NK-92 (cell line): ENCODE measurements around the gene FBLN2.

ENCODE experiments used
- DNase-seq: peaks from one replicate; lab custom pipeline; 2025; ENCODE audit not compliant: unreplicated experiment; lab: John Stamatoyannopoulos, UW

Gene FBLN2

GRCh38 chr3:13530241-13531009 is 18.5 kb upstream of the FBLN2 start:
- no peak for DNase-seq

GRCh38 chr3:13532085-13532484 is 16.8 kb upstream of the FBLN2 start:
- no peak for DNase-seq

- no peak for DNase-seq
Observed at GRCh38 chr3:13532631-13533030, 16.3 kb upstream of the FBLN2 start.

- DNase-seq: no peak
Observed at GRCh38 chr3:13533885-13534301, 15.0 kb upstream of the FBLN2 start.

DNA sequence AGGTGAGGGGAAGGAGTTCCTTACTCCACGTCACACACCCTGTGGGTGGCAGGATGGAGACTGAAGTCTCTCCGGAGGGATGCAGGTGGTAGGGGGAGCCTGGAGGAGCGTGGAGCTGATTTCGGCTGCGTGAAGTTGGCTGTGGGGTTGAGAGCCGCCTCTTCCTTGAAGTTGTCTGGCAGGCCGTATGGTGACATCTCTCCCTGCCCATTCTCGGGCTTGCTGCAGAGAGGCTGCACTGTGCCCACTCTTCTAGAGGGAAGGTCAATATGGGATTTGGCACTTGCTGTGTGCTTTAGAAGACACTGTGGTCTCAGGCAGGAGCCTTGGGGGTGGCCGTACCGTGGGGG is 13.4 kb upstream of the FBLN2 start:
- DNase-seq: no peak

- DNase-seq: no peak
Observed at GRCh38 chr3:13535905-13536304, 13.0 kb upstream of the FBLN2 start.

GRCh38 chr3:13536432-13536831 is 12.5 kb upstream of the FBLN2 start:
- DNase-seq: no peak

- no peak for DNase-seq
Observed at GRCh38 chr3:13536832-13537231, 12.1 kb upstream of the FBLN2 start.

DNA sequence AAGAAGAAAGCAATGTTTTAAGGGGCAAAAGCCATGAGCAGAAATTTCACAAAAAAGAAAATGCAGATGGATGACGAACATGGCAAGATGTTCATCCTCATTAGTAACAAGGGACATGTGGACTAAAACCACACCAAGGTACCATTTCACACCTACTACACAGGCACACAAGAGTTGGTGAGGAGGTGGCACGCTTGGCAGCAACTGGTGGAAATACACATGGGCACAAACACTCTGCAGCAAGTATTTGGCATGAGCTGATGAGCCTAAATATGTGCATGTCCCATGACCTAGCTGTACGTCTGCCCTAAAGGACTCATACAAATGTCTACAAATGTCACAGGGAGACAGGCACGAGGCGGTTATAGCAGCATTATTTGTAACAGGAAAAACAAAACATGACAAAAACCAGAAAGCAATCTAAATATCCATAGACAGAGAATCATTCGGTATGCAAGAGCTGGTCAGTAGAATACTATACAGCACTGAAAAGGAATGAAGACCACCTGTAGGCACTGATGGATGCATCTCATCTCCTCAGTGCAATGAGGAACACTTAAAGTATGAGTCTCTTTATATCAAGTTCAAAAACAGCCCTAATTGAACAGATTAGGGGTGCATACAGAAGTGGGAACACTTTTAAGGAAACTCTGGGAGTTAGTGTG is 11.5 kb upstream of the FBLN2 start:
- DNase-seq: no peak

GRCh38 chr3:13537909-13538296 is 11.0 kb upstream of the FBLN2 start:
- DNase-seq: no peak

DNA sequence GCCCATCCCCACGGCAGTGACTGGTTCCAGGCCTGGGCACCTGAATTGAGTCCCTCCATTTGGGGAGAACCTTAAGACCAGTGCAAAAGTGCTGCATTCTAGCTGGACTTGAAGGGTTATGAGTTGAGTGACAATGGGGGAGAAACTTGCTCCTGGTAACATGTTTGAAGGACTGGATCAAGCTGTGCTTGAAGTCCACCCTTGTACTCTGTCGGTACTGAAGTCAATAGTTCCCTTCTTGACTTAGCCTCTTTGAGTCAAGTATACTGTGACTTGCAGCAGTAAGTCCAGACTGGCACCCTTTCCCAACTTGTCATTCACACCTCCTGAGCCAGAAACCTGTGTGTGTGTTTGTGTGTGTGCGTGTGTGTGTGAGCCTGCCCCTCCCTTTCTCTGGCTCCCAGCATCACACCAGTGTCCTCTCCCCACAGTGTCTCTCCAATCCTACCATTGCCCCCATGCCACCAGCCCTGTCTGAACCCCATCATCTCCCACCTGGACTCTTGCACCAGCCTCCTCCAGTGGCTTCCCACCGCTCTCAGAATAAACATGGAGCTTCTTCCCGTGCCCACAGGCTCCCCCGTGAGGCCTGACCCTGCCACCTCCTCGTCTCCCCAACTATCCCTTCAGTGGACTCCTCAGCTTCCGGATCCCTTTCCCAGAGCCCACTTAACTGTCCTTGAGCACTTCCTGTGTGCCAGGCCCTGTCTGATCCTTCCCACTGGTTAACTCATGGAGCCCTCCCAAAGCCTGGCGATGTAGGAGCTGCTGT is 10.2 kb upstream of the FBLN2 start:
- DNase-seq: no peak

DNA sequence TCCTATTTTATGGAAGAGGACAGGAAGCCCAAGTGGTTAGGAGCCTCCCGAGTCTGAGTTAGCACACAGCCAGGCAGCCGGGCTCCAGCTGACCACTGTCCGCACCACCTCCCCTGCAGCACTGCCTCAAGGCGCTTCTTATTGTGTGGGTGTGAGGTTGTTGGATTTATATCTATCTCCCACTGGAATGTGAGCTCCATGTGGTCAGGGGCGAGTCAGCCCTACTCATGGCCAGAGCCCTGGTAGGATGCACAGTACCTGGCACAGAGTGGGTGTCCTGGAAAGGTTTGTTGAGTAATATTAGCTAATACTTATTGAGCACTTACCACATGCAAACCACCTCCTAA is 9.7 kb upstream of the FBLN2 start:
- no peak for DNase-seq

DNA sequence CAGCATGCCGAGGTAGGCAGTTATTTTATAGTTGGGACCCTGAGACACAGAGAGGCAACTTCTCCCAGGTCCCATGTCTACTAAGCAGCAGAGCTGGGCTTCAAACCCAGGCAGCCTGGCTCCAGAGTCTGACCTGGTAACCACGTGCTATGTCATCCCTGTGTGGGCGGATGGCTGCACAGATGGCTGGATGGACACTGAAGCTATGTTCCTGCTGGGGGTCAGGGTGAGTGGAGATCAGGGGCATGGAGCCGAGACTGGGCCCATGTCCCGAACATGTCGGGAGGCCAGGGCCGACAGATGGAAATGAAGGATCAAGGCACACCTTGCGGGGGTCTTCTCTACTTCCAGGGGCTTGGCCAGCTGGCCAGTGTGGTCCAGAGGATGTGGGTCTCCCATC is 9.3 kb upstream of the FBLN2 start:
- DNase-seq: no peak

DNA sequence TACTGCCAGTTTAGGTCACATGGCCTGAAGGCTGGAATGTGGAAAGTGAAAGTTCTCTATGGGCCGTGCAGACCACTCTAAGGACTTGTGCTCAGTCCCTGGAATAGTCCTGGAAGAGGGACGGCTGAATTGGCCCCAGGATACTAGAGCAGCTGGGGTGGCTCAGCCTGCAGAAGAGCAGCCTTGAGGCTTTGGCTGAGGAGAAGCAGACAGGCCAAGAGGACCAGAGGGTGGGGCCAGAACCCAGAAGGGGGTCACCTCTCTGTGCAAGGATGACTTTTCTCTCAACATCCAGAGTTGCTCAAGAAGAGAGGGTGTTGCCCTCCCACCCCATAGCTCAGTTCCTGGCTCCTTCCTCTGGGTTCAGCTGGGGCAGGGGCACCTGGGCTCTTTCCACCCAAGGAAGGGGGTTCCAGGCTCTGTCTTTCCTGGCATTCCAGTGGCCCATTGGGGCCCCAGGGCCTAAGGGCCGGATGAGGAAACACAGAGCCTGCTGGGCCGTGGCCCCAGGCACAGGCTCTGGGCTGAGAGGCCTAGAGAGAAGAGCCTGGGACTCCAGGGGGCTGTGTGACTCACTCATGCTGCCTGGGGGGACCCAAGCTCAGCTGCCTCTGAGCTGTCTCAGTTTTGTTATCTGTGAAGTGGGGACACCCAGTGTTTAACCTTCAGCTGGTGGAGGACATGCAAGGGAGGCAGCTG is 8.5 kb upstream of the FBLN2 start:
- DNase-seq: no peak

DNA sequence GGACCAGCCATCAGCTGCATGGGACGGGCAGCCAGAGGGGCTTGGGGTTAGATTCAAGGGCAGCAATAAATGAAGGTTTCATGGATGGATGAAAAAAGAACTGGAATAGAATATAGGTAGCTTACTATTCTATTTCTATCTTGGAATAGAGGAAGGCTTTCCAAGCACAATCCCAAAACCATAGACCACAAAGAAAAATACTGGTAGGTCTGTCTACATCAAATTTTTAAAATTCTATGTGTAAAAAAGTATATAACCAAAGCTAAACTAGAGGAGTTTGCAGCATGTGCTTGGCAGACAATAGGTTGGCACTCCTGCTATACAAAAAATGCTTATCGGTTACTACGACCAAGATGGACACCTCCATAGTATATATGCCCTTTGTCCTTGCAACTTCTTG is 7.2 kb upstream of the FBLN2 start:
- no peak for DNase-seq

- DNase-seq: no peak
Observed at GRCh38 chr3:13542142-13542541, 6.8 kb upstream of the FBLN2 start.

DNA sequence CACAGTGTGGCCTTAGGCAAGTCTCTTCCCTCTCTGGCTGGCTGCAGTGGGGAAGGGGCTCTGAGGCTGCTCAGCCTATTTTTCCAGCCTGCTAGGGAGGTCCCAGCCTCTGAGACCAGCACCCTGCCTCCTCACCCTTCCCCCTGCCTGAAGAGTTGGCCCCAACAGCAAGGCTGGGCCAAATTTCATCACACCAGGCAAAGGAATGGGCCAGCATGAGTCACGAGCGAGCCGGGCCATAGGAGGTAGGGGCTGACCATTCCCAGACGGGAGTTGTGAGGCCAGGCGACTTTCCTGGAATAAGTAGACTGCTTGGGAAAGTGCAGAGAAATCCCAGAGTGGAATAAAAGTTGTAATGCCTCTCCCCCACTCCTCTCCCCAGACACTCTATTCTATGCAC is 5.7 kb upstream of the FBLN2 start:
- no peak for DNase-seq

DNA sequence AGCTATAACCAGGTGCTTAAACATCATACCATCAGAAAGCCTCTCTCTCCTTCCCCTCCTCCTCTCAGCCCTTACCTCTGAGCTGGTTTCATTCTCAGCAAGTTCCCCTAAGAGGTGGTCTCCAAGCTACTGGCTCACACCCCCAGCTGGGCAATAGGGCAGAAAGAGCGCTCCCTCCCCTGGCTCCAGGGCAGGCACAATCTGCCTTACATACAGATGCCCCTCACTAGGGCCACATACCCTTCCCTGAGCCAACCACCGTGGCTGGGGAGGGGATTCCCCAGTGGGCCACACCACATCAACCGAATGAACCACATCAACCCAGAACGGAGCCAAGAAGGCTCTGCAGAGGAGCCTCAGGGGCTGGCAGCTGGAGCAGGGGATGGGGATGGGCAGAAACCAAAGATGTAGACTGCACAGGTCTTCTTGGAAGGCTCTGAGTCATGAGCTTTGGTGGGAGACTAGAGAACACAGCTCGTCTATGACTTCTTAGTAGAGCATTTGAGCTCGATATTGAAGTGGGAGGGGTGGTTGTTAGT is 4.6 kb upstream of the FBLN2 start:
- DNase-seq: no peak

DNA sequence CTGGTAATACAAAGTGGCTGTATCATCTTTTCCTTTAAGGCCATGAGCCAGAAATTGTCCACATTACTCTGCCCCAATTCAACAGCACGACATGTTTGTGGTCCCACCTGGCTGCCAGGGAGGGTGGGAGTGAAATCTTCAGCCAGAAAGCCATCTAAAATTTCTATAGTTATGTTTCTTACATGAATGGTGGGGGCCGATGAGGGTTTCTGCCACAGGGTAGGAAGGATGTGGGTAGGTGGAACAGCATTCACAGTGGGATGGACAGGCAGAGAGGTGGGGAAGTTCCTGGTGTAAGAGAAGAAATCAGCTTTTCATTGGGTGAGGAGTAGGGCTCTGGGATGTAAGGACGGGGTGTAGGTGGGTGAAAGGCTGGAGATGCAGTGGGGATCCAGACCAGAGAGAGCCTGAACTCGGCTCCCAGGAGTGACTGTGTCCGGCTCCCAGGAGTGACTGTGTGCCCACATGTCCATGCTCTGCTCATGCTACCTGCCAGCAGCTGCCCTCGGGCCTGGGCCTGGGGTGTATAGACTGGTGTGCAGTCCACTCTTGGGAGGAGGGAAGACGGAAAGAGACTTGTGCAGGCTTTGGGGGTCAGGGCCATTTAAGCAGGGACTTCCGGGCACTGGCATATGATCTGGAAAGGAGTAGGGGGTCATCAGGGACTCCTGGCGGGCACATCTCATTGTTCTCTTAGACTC is 3.8 kb upstream of the FBLN2 start:
- no peak for DNase-seq

DNA sequence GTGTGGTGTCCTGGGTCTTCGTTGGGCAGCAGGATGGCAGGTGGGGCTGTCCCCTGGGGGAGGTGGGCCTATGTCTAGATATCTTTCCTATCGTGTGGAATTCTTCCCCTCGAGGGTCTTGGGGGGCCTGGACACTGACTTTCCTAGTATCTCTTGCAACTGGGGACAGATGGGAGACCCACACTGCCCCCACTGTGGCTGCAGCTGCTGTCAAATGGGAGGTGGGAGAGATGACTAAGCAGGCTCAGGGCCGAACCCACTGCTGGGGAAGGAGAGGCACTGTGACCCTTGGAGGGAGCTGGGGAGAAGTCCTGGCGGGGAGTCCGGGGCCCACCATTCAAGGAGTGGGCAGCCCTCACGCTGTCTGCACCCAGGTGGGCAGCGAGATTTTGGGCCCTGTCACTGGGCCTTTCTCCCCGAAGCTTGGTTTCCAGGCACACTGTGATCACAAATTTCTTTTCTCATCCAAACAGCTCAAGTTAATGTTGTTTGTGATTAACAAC is 2.9 kb upstream of the FBLN2 start:
- DNase-seq: no peak
